ENCODE data around the gene SZT2.

- TF ChIP-seq CTCF (conservative IDR thresholded peaks at IDR 0.05), result peak; percentile 33; the same call in 1 of the 2 replicates
- no peak for TF ChIP-seq EZH2 (IDR thresholded peaks at IDR 0.05; ENCODE audit: low read depth)
Measured at GRCh38 chr1:43367904-43368645, 21.6 kb upstream of the SZT2 start, which contains the start of gene ELOVL1.
